Prostate gland (tissue), 2 donors: ENCODE data around the gene RAB9B. TPM values are rescaled to one million over a fixed set of nuclear protein-coding genes. Genes with fewer than 3 reads are reported as not detected.
A peak's percentile ranks its signal among the peaks of the same experiment; 100 is the strongest.

Experiments used
- DNase-seq: peaks from one replicate; pipeline ENCODE4 v3.0.0-alpha.2; 2019; ENCODE audit warnings: low spot score
- H3K27ac ChIP-seq, 2 donors: fragments of 200-600 bp; sonication (generic); 2 replicates each; pipeline ENCODE4 v1.5.1; 2017 to 2019
- H3K27me3 ChIP-seq: fragments of 200-600 bp; sonication (generic); replicated peaks from 2 replicates; pipeline ENCODE4 v1.5.1; 2019; ENCODE audit not compliant: insufficient read depth
- H3K36me3 ChIP-seq, 2 donors: fragments of 200-600 bp; sonication (generic); 1 replicate in 1 of 2; 2 replicates in 1 of 2; pipeline versions ENCODE4 v1.5.1 to v1.8.1; 2017 to 2019
- H3K4me1 ChIP-seq: fragments of 200-600 bp; sonication (generic); replicated peaks from 2 replicates; pipeline ENCODE4 v1.5.1; 2019
- H3K4me3 ChIP-seq, 2 donors: fragments of 200-600 bp; sonication (generic); 2 replicates each; pipeline ENCODE4 v1.5.1; 2017 to 2019
- H3K9me3 ChIP-seq: fragments of 200-600 bp; sonication (generic); 2 replicates; pipeline ENCODE4 v1.5.1; 2017
- CTCF ChIP-seq, 4 experiments: fragments of 200-600 bp in 2 of 4; fragments of 450-650 bp in 2 of 4; sonication (generic) in 2 of 4; IDR thresholded peaks; 1 replicate in 3 of 4; 2 replicates in 1 of 4; pipeline ENCODE4 v1.5.1; 2016 to 2019; ENCODE audit warnings: antibody characterized with exemption in 4 of 4, mild to moderate bottlenecking in 2 of 4, moderate library complexity in 2 of 4
- POLR2A ChIP-seq: fragments of 450-650 bp; IDR thresholded peaks from one replicate; pipeline ENCODE4 v1.6.1; 2016; ENCODE audit warnings: antibody characterized with exemption, mild to moderate bottlenecking
- POLR2AphosphoS5 ChIP-seq: sonication (generic); formaldehyde crosslinking; IDR thresholded peaks from one replicate; pipeline ENCODE4 v1.6.1; 2017; ENCODE audit warnings: antibody characterized with exemption
- WGBS: methylation state at CpG from one replicate; pipeline ENCODE4 v1.1.5; 2018; 5-methylcytosine and 5-hydroxymethylcytosine counted together
- intact Hi-C: fragments of 100-400 bp; cut with DNase I; formaldehyde crosslinking; loops from one replicate; pipeline ENCODE4 v1.14.2; 2022
- small RNA-seq, 2 donors: library from RNA; depleted of rRNA; stranded (forward); fragments of <200 nt; gene quantifications; one replicate each; pipeline ENCODE3, GENCODE V24; 2016
- total RNA-seq, 2 donors: library from RNA; depleted of rRNA; stranded (reverse); fragments of >200 nt; gene quantifications; one replicate each; pipeline ENCODE4 v1.1.0, GENCODE V29; 2016

The RAB9B gene
- total RNA-seq, 2 donors from 2014 or later: 2.8 to 4.5 TPM

GRCh38 chrX:103776546-103776945 is 55.5 kb downstream of the RAB9B start, which contains the start of gene PLP1:
Gene PLP1 (plus strand): TSS chrX:103776840. CDS start chrX:103776996, 156 bp downstream.
- Histone ChIP-seq H3K36me3 (no peaks in the 10 kb centered on the region), H3K9me3 (no peaks in the 10 kb centered on the region), H3K27me3 (no peaks in the 10 kb centered on the region), H3K4me3 (no peak within 1 kb of the TSS), H3K27ac (no peak within 1 kb of the TSS), H3K4me1 (no peaks in the 10 kb centered on the region)
- no peak for DNase-seq
- intact Hi-C loops: loop anchor here (10.0 kb wide), 1 partner anchor 82 kb away; no protein-coding TSS in a partner anchor
- TF ChIP-seq CTCF (IDR thresholded peaks at IDR 0.05): no peak
- TF ChIP-seq POLR2AphosphoS5: no peak
- TF ChIP-seq POLR2A: no peak
- 63% methylated on average over 2 of the region's 2 CpGs for WGBS

- no peak overlapping the region for H3K27ac ChIP-seq
- no peaks in the 10 kb centered on the region for H3K27me3 ChIP-seq
- H3K4me1 ChIP-seq: no peaks in the 10 kb centered on the region
- peak; percentile 12 for DNase-seq
- WGBS: 68% methylated on average over 6 of the region's 6 CpGs
- TF ChIP-seq POLR2AphosphoS5 (peak; percentile 27), POLR2A (no peak), CTCF (IDR thresholded peaks at IDR 0.05) (peak in 3 of 4 experiments; percentile 10 to 57 (median 53))
- no peaks in the 10 kb centered on the region for H3K9me3 ChIP-seq
- intact Hi-C loops: loop anchor here (10.0 kb wide), 1 partner anchor 79 kb away; no protein-coding TSS in a partner anchor
- no peak overlapping the region for H3K4me3 ChIP-seq
- H3K36me3 ChIP-seq: no peaks in the 10 kb centered on the region
Observed at GRCh38 chrX:103774070-103774642, 57.9 kb downstream of the RAB9B start.

GRCh38 chrX:103773445-103773844 is 58.6 kb downstream of the RAB9B start:
- no peak overlapping the region for H3K27ac ChIP-seq
- H3K9me3 ChIP-seq: no peaks in the 10 kb centered on the region
- no peaks in the 10 kb centered on the region for H3K4me1 ChIP-seq
- intact Hi-C loops: loop anchor here (10.0 kb wide), 1 partner anchor 79 kb away; no protein-coding TSS in a partner anchor
- H3K4me3 ChIP-seq: no peak overlapping the region
- TF ChIP-seq CTCF (IDR thresholded peaks at IDR 0.05): no peak
- TF ChIP-seq POLR2AphosphoS5: no peak
- no peak for TF ChIP-seq POLR2A
- 64% methylated on average over 2 of the region's 3 CpGs for WGBS
- no peak for DNase-seq
- H3K36me3 ChIP-seq: no peaks in the 10 kb centered on the region
- no peaks in the 10 kb centered on the region for H3K27me3 ChIP-seq

Small RNA genes lying within 50 kb of the gene (small RNA-seq; reads per million reads assigned to genes)
- 0 reads per million in 2 donors for gene RNA5SP511

Other genes starting within 250 kb of the RAB9B start
- 100 to 1,000 TPM; 127 to 182 TPM for gene TCEAL4, start 246.7 kb downstream of the RAB9B start, total RNA-seq
- gene TCEAL3, start 224.3 kb downstream of the RAB9B start, total RNA-seq: 10 to 100 TPM; 75.5 to 92.0 TPM
- gene TCEAL1, start 203.3 kb downstream of the RAB9B start, total RNA-seq: 10 to 100 TPM; 78.1 to 94.0 TPM
- gene MORF4L2, start 145.6 kb downstream of the RAB9B start, total RNA-seq: 100 to 1,000 TPM; 287 to 313 TPM
- 1 to 10 TPM in 1 of 2 donors, not detected in 1; 7.6 TPM for gene TMEM31, start 121.3 kb downstream of the RAB9B start, total RNA-seq
- 10 to 100 TPM in 1 of 2 donors, 1 to 10 TPM in 1; 2.9 to 77.5 TPM for gene PLP1, start 55.4 kb downstream of the RAB9B start, total RNA-seq
- gene TMSB15B, start 130.4 kb upstream of the RAB9B start, total RNA-seq: 10 to 100 TPM in 1 of 2 donors, 1 to 10 TPM in 1; 8.2 to 10.4 TPM
- not detected for gene H2BW1, start 181.5 kb upstream of the RAB9B start, total RNA-seq
- 1 to 10 TPM in 1 of 2 donors, not detected in 1; 4.2 TPM for gene H2BW2, start 207.7 kb upstream of the RAB9B start, total RNA-seq
- 1 to 10 TPM; 1.2 to 6.4 TPM for gene TMSB15C, start 244.0 kb upstream of the RAB9B start, total RNA-seq